ENCODE results near the gene HSD17B13. TPM values are rescaled to one million over a fixed set of nuclear protein-coding genes. Genes with fewer than 3 reads are reported as not detected.

Gene HSD17B13
- polyA plus RNA-seq, 1 of the 3 experiments (the other 2 are of a cell fraction) = 0.13 TPM

DNA sequence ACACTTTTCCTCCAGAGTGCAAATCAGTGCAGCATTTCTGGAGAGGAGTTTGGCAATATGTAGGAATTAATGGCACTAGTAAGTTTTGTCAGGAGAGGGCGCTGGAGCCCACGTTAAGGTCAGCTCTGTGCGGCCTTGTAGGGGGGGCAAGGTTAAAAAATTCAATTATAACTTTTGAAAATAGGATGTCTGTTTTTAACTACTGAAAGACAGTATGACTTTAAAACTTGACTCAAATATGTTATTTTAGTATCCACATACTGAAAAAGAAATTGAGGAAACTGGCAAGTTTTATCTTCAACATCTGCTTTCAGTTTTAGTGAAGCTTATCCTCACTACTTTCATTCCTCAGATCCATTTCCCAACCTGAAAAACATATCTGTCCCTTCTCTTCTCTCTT is 30.9 kb upstream of the HSD17B13 start:
- Histone ChIP-seq H3K4me2 (no peak overlapping the region), H3K9ac (no peak overlapping the region), H3K27me3 (ENCODE audit: insufficient read depth) (no peaks in the 10 kb centered on the region), H3K9me2 (no peaks in the 10 kb centered on the region), H3K36me3 (replicated peaks in 1 of 2; ENCODE audit: control insufficient read depth in 1 of 2, insufficient read depth in 2 of 2, low read length in 1 of 2) (peaks cover 17 to 50% of the 10 kb centered on the region in 2 experiments), H2AFZ (ENCODE audit: low read depth) (no peak overlapping the region), H3K4me1 (ENCODE audit: control insufficient read depth in 1 of 2, insufficient read depth in 2 of 2, low read depth in 1 of 2, low read length in 1 of 2) (no peaks in the 10 kb centered on the region), H3K79me2 (ENCODE audit: insufficient read depth) (no peaks in the 10 kb centered on the region; the same call in 1 of the 2 replicates), H4K20me1 (ENCODE audit: insufficient read depth) (no peaks in the 10 kb centered on the region), H3K27ac (ENCODE audit: low read depth in 2 of 2, low read length in 1 of 2) (no peak overlapping the region), H3F3A (replicated peaks; ENCODE audit: insufficient read depth) (peaks cover 9% of the 10 kb centered on the region), H3K9me3 (no peaks in the 10 kb centered on the region), H3K4me3 (ENCODE audit: low read depth in 2 of 2, low read length in 1 of 2) (peak overlapping the region in 1 of 2 experiments; percentile 36; a peak in 1 of 4 replicates)
- TF ChIP-seq RAD21 (IDR thresholded peaks at IDR 0.05; ENCODE audit: low read length) (peak; percentile 47), EZH2phosphoT487 (IDR thresholded peaks at IDR 0.05; ENCODE audit: borderline replicate concordance, low read depth) (no peak), SMC3 (IDR thresholded peaks at IDR 0.05; ENCODE audit: low read depth, low read length) (0 out of 2 replicates have a peak, but pooled peaks have one; percentile 8), FOXJ3 (CRISPR knock-in tag; IDR thresholded peaks at IDR 0.05) (no peak), MXI1 (IDR thresholded peaks at IDR 0.05; ENCODE audit: low read depth, low read length) (no peak), CHD2 (IDR thresholded peaks at IDR 0.05; ENCODE audit: low read length, partially characterized antibody) (no peak), SIN3A (IDR thresholded peaks at IDR 0.05; ENCODE audit: borderline replicate concordance, low read depth, low read length) (no peak), NRF1 (IDR thresholded peaks at IDR 0.05; ENCODE audit: low read depth, low read length) (no peak), GATA2 (CRISPR knock-in tag; IDR thresholded peaks at IDR 0.05) (no peak), RCOR1 (IDR thresholded peaks at IDR 0.05; ENCODE audit: low read length) (no peak), FOSL2 (IDR thresholded peaks at IDR 0.05; ENCODE audit: borderline replicate concordance, low read depth) (no peak), JUND (IDR thresholded peaks at IDR 0.05) (no peak), POLR2AphosphoS5 (IDR thresholded peaks at IDR 0.05; ENCODE audit: low read depth, low read length) (no peak), TAF1 (IDR thresholded peaks at IDR 0.05; ENCODE audit: borderline replicate concordance, low read depth, low read length) (no peak)
- TF ChIP-seq, protein P1, sequence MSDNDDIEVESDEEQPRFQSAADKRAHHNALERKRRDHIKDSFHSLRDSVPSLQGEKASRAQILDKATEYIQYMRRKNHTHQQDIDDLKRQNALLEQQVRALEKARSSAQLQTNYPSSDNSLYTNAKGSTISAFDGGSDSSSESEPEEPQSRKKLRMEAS (IDR thresholded peaks at IDR 0.05; ENCODE audit: low read depth) = no peak
- TF ChIP-seq, protein P2, sequence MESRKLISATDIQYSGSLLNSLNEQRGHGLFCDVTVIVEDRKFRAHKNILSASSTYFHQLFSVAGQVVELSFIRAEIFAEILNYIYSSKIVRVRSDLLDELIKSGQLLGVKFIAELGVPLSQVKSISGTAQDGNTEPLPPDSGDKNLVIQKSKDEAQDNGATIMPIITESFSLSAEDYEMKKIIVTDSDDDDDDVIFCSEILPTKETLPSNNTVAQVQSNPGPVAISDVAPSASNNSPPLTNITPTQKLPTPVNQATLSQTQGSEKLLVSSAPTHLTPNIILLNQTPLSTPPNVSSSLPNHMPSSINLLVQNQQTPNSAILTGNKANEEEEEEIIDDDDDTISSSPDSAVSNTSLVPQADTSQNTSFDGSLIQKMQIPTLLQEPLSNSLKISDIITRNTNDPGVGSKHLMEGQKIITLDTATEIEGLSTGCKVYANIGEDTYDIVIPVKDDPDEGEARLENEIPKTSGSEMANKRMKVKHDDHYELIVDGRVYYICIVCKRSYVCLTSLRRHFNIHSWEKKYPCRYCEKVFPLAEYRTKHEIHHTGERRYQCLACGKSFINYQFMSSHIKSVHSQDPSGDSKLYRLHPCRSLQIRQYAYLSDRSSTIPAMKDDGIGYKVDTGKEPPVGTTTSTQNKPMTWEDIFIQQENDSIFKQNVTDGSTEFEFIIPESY (IDR thresholded peaks at IDR 0.05; ENCODE audit: borderline replicate concordance, low read depth) = no peak
- TF ChIP-seq, protein P3, sequence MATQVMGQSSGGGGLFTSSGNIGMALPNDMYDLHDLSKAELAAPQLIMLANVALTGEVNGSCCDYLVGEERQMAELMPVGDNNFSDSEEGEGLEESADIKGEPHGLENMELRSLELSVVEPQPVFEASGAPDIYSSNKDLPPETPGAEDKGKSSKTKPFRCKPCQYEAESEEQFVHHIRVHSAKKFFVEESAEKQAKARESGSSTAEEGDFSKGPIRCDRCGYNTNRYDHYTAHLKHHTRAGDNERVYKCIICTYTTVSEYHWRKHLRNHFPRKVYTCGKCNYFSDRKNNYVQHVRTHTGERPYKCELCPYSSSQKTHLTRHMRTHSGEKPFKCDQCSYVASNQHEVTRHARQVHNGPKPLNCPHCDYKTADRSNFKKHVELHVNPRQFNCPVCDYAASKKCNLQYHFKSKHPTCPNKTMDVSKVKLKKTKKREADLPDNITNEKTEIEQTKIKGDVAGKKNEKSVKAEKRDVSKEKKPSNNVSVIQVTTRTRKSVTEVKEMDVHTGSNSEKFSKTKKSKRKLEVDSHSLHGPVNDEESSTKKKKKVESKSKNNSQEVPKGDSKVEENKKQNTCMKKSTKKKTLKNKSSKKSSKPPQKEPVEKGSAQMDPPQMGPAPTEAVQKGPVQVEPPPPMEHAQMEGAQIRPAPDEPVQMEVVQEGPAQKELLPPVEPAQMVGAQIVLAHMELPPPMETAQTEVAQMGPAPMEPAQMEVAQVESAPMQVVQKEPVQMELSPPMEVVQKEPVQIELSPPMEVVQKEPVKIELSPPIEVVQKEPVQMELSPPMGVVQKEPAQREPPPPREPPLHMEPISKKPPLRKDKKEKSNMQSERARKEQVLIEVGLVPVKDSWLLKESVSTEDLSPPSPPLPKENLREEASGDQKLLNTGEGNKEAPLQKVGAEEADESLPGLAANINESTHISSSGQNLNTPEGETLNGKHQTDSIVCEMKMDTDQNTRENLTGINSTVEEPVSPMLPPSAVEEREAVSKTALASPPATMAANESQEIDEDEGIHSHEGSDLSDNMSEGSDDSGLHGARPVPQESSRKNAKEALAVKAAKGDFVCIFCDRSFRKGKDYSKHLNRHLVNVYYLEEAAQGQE (IDR thresholded peaks at IDR 0.05; ENCODE audit: low read depth, low read length) = no peak
- TF ChIP-seq, protein P4, sequence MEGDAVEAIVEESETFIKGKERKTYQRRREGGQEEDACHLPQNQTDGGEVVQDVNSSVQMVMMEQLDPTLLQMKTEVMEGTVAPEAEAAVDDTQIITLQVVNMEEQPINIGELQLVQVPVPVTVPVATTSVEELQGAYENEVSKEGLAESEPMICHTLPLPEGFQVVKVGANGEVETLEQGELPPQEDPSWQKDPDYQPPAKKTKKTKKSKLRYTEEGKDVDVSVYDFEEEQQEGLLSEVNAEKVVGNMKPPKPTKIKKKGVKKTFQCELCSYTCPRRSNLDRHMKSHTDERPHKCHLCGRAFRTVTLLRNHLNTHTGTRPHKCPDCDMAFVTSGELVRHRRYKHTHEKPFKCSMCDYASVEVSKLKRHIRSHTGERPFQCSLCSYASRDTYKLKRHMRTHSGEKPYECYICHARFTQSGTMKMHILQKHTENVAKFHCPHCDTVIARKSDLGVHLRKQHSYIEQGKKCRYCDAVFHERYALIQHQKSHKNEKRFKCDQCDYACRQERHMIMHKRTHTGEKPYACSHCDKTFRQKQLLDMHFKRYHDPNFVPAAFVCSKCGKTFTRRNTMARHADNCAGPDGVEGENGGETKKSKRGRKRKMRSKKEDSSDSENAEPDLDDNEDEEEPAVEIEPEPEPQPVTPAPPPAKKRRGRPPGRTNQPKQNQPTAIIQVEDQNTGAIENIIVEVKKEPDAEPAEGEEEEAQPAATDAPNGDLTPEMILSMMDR (IDR thresholded peaks at IDR 0.05) = peak; percentile 37
- TF ChIP-seq, protein P5, sequence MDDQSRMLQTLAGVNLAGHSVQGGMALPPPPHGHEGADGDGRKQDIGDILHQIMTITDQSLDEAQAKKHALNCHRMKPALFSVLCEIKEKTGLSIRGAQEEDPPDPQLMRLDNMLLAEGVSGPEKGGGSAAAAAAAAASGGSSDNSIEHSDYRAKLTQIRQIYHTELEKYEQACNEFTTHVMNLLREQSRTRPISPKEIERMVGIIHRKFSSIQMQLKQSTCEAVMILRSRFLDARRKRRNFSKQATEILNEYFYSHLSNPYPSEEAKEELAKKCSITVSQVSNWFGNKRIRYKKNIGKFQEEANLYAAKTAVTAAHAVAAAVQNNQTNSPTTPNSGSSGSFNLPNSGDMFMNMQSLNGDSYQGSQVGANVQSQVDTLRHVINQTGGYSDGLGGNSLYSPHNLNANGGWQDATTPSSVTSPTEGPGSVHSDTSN (IDR thresholded peaks at IDR 0.05) = no peak
- DNase-seq = peak; percentile 17
- CTCF ChIA-PET = interaction anchor here (0.9 to 1.6 kb wide), 3 partner anchors 11 to 431 kb away, joined by 3 to 5 read pairs (median 3); no protein-coding TSS in a partner anchor
- WGBS (ENCODE audit: low lambda C conversion rate) = 86% methylated on average over 3 of the region's 3 CpGs
- POLR2A ChIA-PET = no interaction called here
